Suprapubic skin (tissue), 4 donors: ENCODE data around the gene OTOP2.

ENCODE experiments used
- CTCF ChIP-seq, 2 donors: fragments of 200-600 bp in 1 of 2; fragments of 450-650 bp in 1 of 2; sonication (generic) in 1 of 2; IDR thresholded peaks; one replicate each; pipeline ENCODE4 v1.5.1; 2016 to 2019; ENCODE audit warnings: antibody characterized with exemption in 2 of 2, mild to moderate bottlenecking in 1 of 2, moderate library complexity in 1 of 2
- POLR2A ChIP-seq, 2 donors: fragments of 450-650 bp; IDR thresholded peaks; one replicate each; pipeline ENCODE4 v1.6.1; 2017; ENCODE audit warnings: antibody characterized with exemption in 2 of 2, mild to moderate bottlenecking in 2 of 2, moderate library complexity in 2 of 2
- POLR2AphosphoS5 ChIP-seq, 3 donors: sonication (generic); formaldehyde crosslinking; IDR thresholded peaks; one replicate each; pipeline ENCODE4 v1.6.1; 2017; ENCODE audit warnings: antibody characterized with exemption in 3 of 3

- TF ChIP-seq CTCF (IDR thresholded peaks at IDR 0.05) (no peak), POLR2AphosphoS5 (IDR thresholded peaks at IDR 0.05) (no peak), POLR2A (IDR thresholded peaks at IDR 0.05) (no peak)
Measured at GRCh38 chr17:74968361-74968780, 44.3 kb downstream of the OTOP2 start.
